Endothelial cell of umbilical vein (primary cell): ENCODE measurements around the gene ALOX15.

Experiments
- CTCF ChIP-seq, 2 donors: IDR thresholded peaks; 1 replicate in 1 of 2; 2 replicates in 1 of 2; pipeline ENCODE4 v1.5.1; 2011; ENCODE audit warnings: low read length in 2 of 2, mild to moderate bottlenecking in 2 of 2, moderate library complexity in 2 of 2, control low read depth in 1 of 2, inconsistent platforms in 1 of 2, low read depth in 1 of 2; ENCODE audit not compliant: insufficient read depth in 1 of 2; ENCODE audit errors: extremely low read depth in 1 of 2
- EZH2 ChIP-seq: IDR thresholded peaks from 2 replicates; pipeline ENCODE4 v1.6.1; 2012; ENCODE audit warnings: borderline replicate concordance, low read depth, mild to moderate bottlenecking, moderate library complexity, low read length, inconsistent platforms; ENCODE audit not compliant: severe bottlenecking
- FOS ChIP-seq: IDR thresholded peaks from 2 replicates; pipeline ENCODE4 v1.6.1; 2011; ENCODE audit warnings: mild to moderate bottlenecking, low read length, moderate library complexity, borderline replicate concordance; ENCODE audit not compliant: insufficient read depth
- GATA2 ChIP-seq: IDR thresholded peaks from 2 replicates; pipeline ENCODE4 v1.7.0; 2011; ENCODE audit warnings: low read depth, mild to moderate bottlenecking, moderate library complexity, mixed read lengths, low read length; ENCODE audit not compliant: insufficient read length, insufficient read depth
- JUN ChIP-seq: IDR thresholded peaks from 2 replicates; pipeline ENCODE4 v1.6.1; 2011; ENCODE audit warnings: borderline replicate concordance, low read depth; ENCODE audit not compliant: insufficient read length, insufficient read depth
- MAX ChIP-seq: IDR thresholded peaks from 2 replicates; pipeline ENCODE4 v1.6.1; 2011; ENCODE audit not compliant: insufficient read depth, insufficient read length
- MYC ChIP-seq: IDR thresholded peaks from one replicate; pipeline ENCODE4 v1.6.1; 2011; ENCODE audit warnings: mild to moderate bottlenecking, low read depth, low read length
- POLR2A ChIP-seq: IDR thresholded peaks from 2 replicates; pipeline ENCODE4 v1.6.1; 2012; ENCODE audit warnings: low read depth, mild to moderate bottlenecking, control low read depth, low read length
- POLR2AphosphoS5 ChIP-seq: IDR thresholded peaks from 2 replicates; pipeline ENCODE4 v1.6.1; 2012; ENCODE audit warnings: low read depth, mild to moderate bottlenecking, control low read depth, low read length, moderate library complexity; ENCODE audit not compliant: insufficient read depth

GRCh38 chr17:4667166-4667565 lies 25.7 kb upstream of the ALOX15 start:
- TF ChIP-seq POLR2A (no peak), POLR2AphosphoS5 (no peak), MAX (no peak), JUN (no peak), MYC (no peak), CTCF (IDR thresholded peaks at IDR 0.05; ENCODE audit: extremely low read depth in 1 of 2, insufficient read depth in 1 of 2, low read depth in 1 of 2, low read length in 2 of 2) (no peak), EZH2 (no peak), GATA2 (no peak), FOS (no peak)
